ENCODE measurements around the gene HECTD4.

DNA sequence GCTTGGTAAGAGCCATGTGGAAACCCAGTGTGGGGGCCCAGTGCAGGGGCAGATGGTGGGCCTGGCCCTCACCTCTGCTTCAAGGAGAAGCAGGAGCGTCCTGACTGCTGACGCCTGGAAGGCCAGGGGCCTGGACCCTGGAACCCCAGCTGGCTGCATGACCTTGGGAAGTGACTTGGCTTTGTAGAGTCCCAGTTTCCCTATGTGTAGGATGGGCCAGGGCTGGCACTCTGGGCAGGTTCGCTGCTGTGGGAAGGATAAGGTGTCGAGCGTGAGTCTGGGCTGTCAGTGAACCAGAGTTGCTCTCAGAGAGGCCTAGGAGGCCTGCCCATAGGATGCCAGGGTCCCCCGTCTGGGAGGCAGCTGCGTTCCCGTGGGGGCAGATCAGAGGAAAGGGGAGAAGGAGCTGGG lies 213.7 kb downstream of the HECTD4 start:
- TF ChIP-seq, protein P1, sequence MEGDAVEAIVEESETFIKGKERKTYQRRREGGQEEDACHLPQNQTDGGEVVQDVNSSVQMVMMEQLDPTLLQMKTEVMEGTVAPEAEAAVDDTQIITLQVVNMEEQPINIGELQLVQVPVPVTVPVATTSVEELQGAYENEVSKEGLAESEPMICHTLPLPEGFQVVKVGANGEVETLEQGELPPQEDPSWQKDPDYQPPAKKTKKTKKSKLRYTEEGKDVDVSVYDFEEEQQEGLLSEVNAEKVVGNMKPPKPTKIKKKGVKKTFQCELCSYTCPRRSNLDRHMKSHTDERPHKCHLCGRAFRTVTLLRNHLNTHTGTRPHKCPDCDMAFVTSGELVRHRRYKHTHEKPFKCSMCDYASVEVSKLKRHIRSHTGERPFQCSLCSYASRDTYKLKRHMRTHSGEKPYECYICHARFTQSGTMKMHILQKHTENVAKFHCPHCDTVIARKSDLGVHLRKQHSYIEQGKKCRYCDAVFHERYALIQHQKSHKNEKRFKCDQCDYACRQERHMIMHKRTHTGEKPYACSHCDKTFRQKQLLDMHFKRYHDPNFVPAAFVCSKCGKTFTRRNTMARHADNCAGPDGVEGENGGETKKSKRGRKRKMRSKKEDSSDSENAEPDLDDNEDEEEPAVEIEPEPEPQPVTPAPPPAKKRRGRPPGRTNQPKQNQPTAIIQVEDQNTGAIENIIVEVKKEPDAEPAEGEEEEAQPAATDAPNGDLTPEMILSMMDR (conservative IDR thresholded peaks at IDR 0.05; ENCODE audit: low read depth, low read length) = no peak
- no peak for TF ChIP-seq EZH2 (IDR thresholded peaks at IDR 0.05; ENCODE audit: low read length, unreplicated experiment)

Measured in PC-3 (cell line).